NCI-H510A treated with DMSO at 0.1 percent for 48 hours (cell line): ENCODE results near the gene ADGRG1.

Experiments
- DNase-seq: peaks from one replicate; lab custom pipeline; 2025; lab: John Stamatoyannopoulos, UW

Gene ADGRG1

GRCh38 chr16:57620335-57621231 lies 7.8 kb upstream of the ADGRG1 start:
- DNase-seq: peak; percentile 66

- peak; percentile 9 for DNase-seq
Observed at GRCh38 chr16:57621521-57622271, 6.7 kb upstream of the ADGRG1 start.

DNA sequence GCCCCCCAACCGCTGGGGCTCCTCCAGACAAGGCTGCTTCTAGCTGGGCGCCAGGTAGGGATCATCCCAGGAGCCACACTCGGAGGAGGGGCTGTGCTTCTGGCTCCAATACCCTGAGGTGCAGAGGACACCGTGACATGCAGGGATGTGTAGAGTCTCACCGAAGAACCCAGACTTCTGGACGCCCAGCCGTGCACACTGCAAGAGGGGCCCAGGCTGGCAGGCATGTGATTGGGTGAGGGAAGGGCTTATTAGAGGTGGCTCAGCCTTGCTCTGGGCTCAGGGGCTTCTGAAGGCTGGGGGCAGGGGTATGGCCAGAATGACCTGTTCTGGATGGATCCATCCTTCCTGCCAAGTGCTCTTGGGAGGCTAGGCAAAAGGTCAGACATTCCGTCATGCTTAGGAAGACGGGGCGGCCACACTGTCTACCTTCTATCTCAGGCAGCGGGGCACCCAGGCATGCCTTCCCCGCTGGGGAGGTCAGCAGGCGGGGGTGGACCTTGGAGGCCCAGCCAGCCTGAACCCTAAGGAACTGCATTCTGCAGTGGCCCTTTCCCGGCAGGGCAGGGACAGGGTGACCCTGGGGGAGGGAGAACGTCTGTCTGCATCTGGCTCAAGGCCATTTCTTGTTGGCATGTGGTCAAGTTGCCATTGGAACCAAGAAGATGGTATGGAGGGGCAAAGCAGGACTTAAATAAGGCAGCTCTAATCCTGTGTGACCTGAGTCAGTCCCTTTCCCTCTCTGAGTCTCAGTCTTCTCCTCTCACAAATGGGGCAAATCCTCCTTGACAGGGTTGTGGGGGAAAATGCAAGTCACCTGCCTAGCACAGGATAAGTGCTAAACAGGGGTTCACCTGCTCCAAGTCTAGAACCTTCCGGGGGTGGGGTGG lies 5.8 kb upstream of the ADGRG1 start:
- DNase-seq: no peak

DNA sequence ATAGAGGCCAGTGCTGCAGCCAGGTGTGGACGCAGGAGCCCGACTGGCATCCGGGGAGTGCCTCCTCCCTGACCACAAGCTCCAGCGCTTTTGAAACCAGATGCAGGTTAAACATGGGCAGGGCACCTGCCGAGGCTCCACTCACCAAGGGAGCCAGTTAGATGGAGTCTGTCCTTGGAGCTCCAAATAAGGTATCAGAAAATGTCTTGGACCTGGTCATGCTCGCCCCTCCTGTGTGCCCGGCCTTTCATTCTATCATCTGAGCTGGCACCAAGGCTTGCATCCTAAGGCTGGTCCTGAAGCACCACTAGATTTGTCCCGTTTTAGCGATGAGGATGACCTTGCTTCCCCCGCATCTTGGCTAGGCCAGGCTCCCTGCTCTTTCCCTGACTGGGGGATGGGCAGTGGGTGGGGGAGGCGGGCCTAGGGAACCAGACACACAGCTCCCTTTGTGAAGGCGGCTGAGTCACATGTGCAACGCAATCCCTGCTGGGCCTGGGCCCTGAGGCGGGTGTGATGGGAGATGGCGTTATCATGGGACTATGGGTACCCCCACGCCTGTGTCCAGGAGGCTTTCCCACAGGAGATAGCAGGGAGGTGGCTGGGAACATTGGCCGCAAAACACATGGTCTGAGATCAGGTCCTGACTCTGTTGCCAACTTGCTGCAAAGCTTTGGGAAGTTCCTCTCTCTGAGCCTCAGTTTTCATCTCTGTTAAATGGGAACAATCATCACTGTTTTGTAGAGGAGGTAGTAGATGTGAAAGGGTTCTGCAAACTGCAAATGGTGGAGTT lies 5.0 kb upstream of the ADGRG1 start:
- peak; percentile 93 for DNase-seq

- DNase-seq: no peak
Observed at GRCh38 chr16:57624044-57624688, 4.3 kb upstream of the ADGRG1 start.

DNA sequence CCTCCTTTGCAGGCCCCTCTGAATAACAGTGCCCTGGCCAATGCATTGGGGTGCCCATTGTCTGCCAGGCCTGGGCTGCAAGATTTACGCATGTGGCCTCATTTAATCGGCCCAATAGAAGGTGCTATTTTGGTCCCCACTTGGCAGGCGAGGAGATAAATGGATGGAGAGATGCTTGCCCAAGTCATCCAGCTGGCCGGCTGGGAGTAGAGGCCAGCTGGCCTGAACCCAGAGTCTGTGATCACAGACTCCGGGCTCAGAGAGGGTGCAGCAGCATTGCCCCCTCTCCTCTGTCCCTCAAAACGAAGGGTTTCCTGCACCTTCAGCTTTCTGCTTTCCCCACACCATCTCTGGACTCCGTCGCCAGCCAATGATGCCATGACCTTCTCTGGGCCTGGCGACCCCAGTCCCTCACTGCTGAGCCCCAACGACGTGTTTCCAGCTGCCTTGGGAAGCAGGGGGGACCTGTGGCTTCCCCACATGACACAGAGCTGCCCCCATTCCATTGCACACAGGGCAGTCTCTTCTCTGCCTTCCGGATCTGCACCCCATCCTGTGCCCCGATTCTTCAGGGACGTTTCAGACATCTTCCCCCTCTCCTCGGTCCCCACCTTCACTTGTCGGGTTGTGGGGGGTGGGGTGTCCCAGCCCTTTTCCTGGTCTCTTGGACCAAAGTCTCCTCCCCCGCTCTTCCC lies 3.5 kb upstream of the ADGRG1 start:
- DNase-seq: no peak

DNA sequence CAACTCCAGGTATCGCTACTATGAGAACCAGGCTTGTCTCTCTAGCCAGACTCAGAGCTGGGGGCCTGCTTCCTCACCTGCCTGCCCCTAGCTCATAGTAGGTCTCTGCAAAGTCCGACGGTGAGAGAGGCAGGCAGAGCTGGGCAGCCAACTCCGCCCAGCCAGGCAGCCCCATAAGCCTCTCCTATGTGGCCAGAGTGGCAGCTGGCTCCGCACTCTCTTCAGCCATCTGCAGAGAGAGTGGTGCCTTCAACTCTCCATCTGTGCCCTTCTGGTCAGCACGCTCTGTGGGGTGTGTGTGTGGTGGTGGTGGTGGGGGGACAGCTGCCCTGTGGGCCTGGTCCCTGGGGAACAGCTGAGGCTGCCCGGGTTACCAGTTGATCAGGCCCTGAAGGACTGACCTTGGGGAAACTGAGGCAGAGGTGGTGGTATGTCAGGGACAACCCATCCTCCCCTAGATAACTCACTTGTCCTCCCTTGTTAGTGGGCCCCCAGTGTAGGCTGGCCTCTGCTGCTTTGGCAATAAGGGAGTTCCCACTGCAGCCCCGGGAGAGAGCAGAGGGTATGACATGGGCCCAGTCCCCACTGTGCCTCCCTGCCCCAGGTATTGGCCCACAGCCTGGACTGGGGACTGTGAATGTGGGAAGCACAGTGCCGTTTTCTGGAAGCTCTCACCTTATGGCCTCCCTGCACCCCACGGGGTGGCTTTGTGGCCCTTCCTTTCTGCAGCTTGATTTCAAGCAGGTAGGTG lies 1.8 kb upstream of the ADGRG1 start:
- DNase-seq: no peak

DNA sequence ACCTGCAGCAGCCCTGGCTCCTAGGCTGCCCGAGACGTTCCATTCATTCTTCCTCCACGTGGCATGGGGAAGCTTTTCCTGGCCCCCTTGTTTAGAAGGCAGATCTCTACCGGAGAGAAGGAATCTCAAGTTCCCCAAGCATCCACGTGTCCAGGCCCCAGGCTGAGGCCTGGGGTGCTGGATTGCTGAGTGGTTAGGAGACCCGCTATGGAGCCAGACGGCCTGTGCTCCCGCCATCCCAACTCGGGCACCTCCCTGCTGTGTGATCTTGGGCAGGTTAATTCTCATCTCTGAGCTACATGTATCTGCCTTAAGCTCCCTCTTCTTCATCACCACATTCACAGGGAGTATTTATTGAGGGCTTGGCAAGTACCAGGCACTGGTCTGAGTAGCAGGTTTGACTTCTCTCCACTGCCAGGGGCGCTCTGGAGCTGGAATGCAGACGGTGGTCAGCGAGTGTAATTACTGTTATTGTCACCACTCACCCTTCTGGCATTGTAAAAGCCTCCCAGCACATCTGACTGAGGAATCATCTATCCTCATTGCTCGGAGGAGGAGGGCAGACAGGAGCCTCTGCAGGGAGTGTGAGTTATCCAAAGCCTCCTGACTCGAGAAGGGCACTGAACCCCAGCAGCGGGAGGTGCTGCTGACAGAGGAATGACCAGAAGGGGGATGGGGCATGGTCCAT lies 1.1 kb upstream of the ADGRG1 start:
- no peak for DNase-seq

DNA sequence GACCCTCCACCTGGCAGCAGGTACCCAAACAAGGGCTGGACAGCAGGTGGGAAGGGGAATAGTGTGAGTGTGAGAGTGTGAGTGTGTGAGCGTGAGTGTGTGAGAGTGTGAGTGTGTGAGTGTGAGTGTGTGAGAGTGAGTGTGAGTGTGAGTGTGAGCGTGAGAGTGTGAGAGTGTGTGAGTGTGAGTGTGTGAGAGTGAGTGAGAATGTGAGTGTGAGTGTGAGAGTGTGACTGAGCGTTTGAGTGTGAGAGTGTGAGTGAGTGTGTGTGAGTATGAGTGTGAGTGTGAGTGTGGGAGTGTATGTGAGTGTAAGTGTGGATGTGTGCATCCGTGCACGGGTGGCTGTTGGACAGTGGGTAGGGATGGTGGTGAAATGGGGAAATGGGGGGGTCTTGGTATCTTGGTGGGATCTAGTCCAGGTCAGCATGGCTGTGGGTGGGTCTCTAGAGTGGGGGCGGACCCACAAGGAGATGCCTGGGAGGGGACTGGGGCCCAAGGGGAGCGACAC lies 408 bp downstream of the ADGRG1 start:
- no peak for DNase-seq

- DNase-seq: no peak
Observed at GRCh38 chr16:57629516-57630406, 1.3 kb downstream of the ADGRG1 start.

DNA sequence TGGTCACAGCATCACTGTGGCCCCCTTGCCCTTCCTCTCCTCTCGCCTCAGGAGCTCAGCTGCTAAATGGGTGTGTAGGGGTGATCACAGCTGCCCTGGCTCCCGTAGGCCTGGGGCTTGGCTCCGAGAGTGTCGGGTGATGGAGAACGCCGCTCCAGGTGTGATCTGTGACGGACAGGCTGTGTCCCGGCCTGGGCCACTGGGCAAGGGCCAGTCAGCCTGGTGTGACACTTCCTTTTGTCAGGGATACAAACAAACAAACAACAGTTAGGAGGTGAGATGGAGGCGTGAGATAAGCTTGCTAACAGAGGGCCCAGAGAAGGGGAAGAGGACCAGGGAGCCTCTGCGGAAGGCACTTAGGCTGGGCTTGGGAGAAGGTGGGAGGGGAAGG lies 2.0 kb downstream of the ADGRG1 start:
- DNase-seq: no peak

GRCh38 chr16:57630931-57631845 lies 2.8 kb downstream of the ADGRG1 start:
- no peak for DNase-seq

DNA sequence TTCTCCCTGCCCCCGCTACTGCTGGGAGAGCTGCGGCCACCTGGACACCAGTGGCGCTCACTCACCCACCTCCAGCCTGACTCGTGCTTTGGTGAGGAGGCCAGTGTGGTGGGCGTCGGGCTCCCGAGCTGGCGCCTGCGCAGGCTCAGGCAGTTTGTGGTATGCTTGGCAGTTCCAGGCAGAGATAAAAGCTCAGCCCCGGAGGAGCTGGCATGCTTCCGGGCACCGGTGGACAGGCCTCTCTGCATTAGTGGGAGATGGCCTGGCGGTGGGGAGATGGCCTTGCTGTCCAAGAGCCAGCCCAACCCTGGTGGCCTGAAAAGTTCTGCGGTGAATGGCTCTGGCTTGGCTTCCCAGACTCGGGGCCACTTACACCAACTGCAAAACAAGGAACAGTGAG lies 4.1 kb downstream of the ADGRG1 start:
- DNase-seq: no peak

- no peak for DNase-seq
Observed at GRCh38 chr16:57633383-57634064, 5.1 kb downstream of the ADGRG1 start.

DNA sequence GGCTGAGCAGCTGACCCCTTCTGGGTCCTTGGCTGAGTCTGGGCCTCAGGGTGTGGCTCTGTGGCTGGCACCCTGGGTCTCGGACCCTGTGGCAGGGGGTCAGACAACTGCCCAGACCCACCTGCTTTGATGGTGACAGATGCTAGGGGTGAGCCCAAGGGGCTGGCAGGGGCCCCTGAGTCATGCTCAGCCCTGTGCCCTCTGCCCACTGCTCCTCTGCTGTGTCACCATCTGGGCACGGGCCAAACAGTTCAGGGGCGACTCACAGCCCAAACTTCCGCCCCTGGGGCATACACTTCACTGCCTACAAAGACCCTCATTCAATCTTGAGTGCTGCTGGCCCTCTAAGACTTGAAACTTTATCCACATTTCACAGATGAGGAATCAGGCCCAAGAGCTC lies 5.7 kb downstream of the ADGRG1 start:
- DNase-seq: no peak
